Measurements from ENCODE around the gene FZR1.

DNA sequence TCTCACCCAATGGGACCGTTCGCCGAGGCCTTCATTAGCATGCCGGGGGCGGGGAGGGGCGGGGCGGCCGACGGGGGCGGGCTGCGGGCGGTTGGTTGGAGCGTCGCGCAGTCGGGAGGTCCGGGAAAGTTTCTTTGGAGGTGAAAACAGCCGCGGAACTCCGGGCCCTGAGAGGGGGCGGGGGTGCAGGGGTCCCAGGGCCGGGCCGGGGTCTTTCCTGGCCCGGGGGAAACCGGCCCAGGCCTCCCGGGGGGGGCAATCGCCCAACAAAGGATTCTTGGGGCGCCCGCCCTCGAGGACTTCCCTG is 66.7 kb downstream of the FZR1 start, which contains the start of gene HMG20B:
- TF ChIP-seq, protein P1, sequence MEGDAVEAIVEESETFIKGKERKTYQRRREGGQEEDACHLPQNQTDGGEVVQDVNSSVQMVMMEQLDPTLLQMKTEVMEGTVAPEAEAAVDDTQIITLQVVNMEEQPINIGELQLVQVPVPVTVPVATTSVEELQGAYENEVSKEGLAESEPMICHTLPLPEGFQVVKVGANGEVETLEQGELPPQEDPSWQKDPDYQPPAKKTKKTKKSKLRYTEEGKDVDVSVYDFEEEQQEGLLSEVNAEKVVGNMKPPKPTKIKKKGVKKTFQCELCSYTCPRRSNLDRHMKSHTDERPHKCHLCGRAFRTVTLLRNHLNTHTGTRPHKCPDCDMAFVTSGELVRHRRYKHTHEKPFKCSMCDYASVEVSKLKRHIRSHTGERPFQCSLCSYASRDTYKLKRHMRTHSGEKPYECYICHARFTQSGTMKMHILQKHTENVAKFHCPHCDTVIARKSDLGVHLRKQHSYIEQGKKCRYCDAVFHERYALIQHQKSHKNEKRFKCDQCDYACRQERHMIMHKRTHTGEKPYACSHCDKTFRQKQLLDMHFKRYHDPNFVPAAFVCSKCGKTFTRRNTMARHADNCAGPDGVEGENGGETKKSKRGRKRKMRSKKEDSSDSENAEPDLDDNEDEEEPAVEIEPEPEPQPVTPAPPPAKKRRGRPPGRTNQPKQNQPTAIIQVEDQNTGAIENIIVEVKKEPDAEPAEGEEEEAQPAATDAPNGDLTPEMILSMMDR (conservative IDR thresholded peaks at IDR 0.05; ENCODE audit: low read length), result no peak
- TF ChIP-seq EZH2phosphoT487 (IDR thresholded peaks at IDR 0.05; ENCODE audit: borderline replicate concordance, low read depth, low read length), result no peak

All from OCI-LY7 (cell line).